GM12892 (cell line): ENCODE measurements around the gene UNC13A.
A peak's percentile ranks its signal among the peaks of the same experiment; 100 is the strongest.

Source experiments
- DNase-seq: peaks from one replicate; pipeline ENCODE4 v3.0.0; 2011; ENCODE audit not compliant: insufficient read length
- FAIRE-seq: peaks from 2 replicates; lab custom pipeline; 2011; peaks lifted over from hg19 to GRCh38; lab: Jason Lieb, UNC
- POLR2A ChIP-seq: IDR thresholded peaks from 2 replicates; pipeline ENCODE4 v1.6.1; 2011; ENCODE audit warnings: low read depth, low read length, control low read depth
- POLR2AphosphoS5 ChIP-seq: IDR thresholded peaks from 2 replicates; pipeline ENCODE4 v1.6.1; 2011; ENCODE audit warnings: low read depth, low read length, control low read depth
- TAF1 ChIP-seq: IDR thresholded peaks from 2 replicates; pipeline ENCODE4 v1.6.1; 2011; ENCODE audit warnings: low read depth, mild to moderate bottlenecking, control low read depth, low read length, borderline replicate concordance

Gene UNC13A

GRCh38 chr19:17654993-17655392 lies 33.2 kb downstream of the UNC13A start:
- no peak for DNase-seq
- FAIRE-seq: peak; percentile 9
- TF ChIP-seq TAF1 (no peak), POLR2A (no peak), POLR2AphosphoS5 (no peak)

- DNase-seq: no peak
- TF ChIP-seq POLR2AphosphoS5 (no peak), POLR2A (no peak), TAF1 (no peak)
- FAIRE-seq: no peak
Observed at GRCh38 chr19:17652627-17653026, 35.5 kb downstream of the UNC13A start.

- no peak for DNase-seq
- TF ChIP-seq POLR2AphosphoS5: no peak
- no peak for TF ChIP-seq POLR2A
- no peak for TF ChIP-seq TAF1
- no peak for FAIRE-seq
Observed at GRCh38 chr19:17648786-17649185, 39.4 kb downstream of the UNC13A start.

- FAIRE-seq: no peak
- TF ChIP-seq POLR2A: no peak
- no peak for TF ChIP-seq POLR2AphosphoS5
- no peak for TF ChIP-seq TAF1
- no peak for DNase-seq
Observed at GRCh38 chr19:17648097-17648660, 40.0 kb downstream of the UNC13A start.

- no peak for DNase-seq
- no peak for TF ChIP-seq TAF1
- no peak for TF ChIP-seq POLR2A
- no peak for TF ChIP-seq POLR2AphosphoS5
- no peak for FAIRE-seq
Observed at GRCh38 chr19:17647071-17648020, 40.8 kb downstream of the UNC13A start.

- FAIRE-seq: no peak
- DNase-seq: no peak
- TF ChIP-seq TAF1 (no peak), POLR2A (no peak), POLR2AphosphoS5 (no peak)
Observed at GRCh38 chr19:17646441-17646840, 41.7 kb downstream of the UNC13A start.

GRCh38 chr19:17645339-17645963 lies 42.7 kb downstream of the UNC13A start:
- no peak for FAIRE-seq
- no peak for DNase-seq
- TF ChIP-seq POLR2A (no peak), TAF1 (no peak), POLR2AphosphoS5 (no peak)

GRCh38 chr19:17642656-17643055 lies 45.5 kb downstream of the UNC13A start:
- FAIRE-seq (no peak), DNase-seq (no peak)

GRCh38 chr19:17641846-17642245 lies 46.3 kb downstream of the UNC13A start:
- no peak for TF ChIP-seq POLR2AphosphoS5
- TF ChIP-seq TAF1: no peak
- TF ChIP-seq POLR2A: no peak
- no peak for FAIRE-seq
- no peak for DNase-seq

More at GRCh38 chr19:17642656-17643055, 45.5 kb downstream of the UNC13A start:
- TF ChIP-seq POLR2A (no peak), POLR2AphosphoS5 (no peak)

- no peak for FAIRE-seq
- no peak for DNase-seq
- TF ChIP-seq TAF1 (no peak), POLR2A (no peak), POLR2AphosphoS5 (no peak)
Observed at GRCh38 chr19:17641181-17641580, 47.0 kb downstream of the UNC13A start.

GRCh38 chr19:17633700-17634099 lies 54.5 kb downstream of the UNC13A start:
- TF ChIP-seq POLR2AphosphoS5 (no peak), TAF1 (no peak), POLR2A (no peak)
- DNase-seq (no peak), FAIRE-seq (no peak)

- TF ChIP-seq POLR2AphosphoS5: no peak
- no peak for TF ChIP-seq POLR2A
- no peak for TF ChIP-seq TAF1
- FAIRE-seq: no peak
- no peak for DNase-seq
Observed at GRCh38 chr19:17632577-17632976, 55.6 kb downstream of the UNC13A start.

- DNase-seq (no peak), FAIRE-seq (no peak)
- TF ChIP-seq POLR2AphosphoS5 (no peak), TAF1 (no peak), POLR2A (no peak)
Observed at GRCh38 chr19:17629760-17630159, 58.4 kb downstream of the UNC13A start.
